Activated B cell treated with CpG ODN at 0.5 μM for 24 hours (primary cell): ENCODE data around the gene PIK3AP1. TPM values are rescaled to one million over a fixed set of nuclear protein-coding genes. Genes with fewer than 3 reads are reported as not detected.

Source experiments
- ATAC-seq: fragments of 200-7000 bp; cut with Tn5 transposase; one replicate; pipeline ENCODE4 v1.10.0; 2021; ENCODE audit warnings: low read depth, mild to moderate bottlenecking, moderate library complexity
- CTCF ChIA-PET: fragments of 350-600 bp; sonication (Branson Sonifier 250); formaldehyde crosslinking; loops from one replicate; lab custom pipeline; 2021; ENCODE audit warnings: antibody characterized with exemption; lab: Charles Lee
- POLR2A ChIA-PET: fragments of 350-600 bp; sonication (Branson Sonifier 250); formaldehyde crosslinking; loops from one replicate; lab custom pipeline; 2021; ENCODE audit warnings: antibody characterized with exemption; lab: Charles Lee
- DNase-seq: peaks from one replicate; pipeline ENCODE4 v3.0.0; 2022
- H3K27ac Mint-ChIP-seq: one replicate; pipeline ENCODE4 v1.8.0; 2020; ENCODE audit warnings: mixed read lengths
- H3K27me3 Mint-ChIP-seq: one replicate; pipeline ENCODE4 v1.8.0; 2021; ENCODE audit warnings: mixed read lengths
- H3K36me3 Mint-ChIP-seq: one replicate; pipeline ENCODE4 v1.8.0; 2021; ENCODE audit warnings: low read depth, mixed read lengths
- H3K4me1 Mint-ChIP-seq: one replicate; pipeline ENCODE4 v1.8.0; 2021; ENCODE audit warnings: mixed read lengths
- H3K4me3 Mint-ChIP-seq: one replicate; pipeline ENCODE4 v1.8.0; 2020; ENCODE audit warnings: mild to moderate bottlenecking, mixed read lengths
- H3K9me3 Mint-ChIP-seq: one replicate; pipeline ENCODE4 v1.8.0; 2020; ENCODE audit warnings: mixed read lengths
- intact Hi-C: fragments of 100-400 bp; cut with micrococcal nuclease; formaldehyde crosslinking; loops from one replicate; pipeline ENCODE4 v1.15.1; 2024
- total RNA-seq: library from RNA; stranded (reverse); gene quantifications from 2 replicates; pipeline ENCODE4 v1.2.3, GENCODE V29; 2022
- TF ChIP-seq, protein P1 (sequence below): fragments of 200-600 bp; IDR thresholded peaks from one replicate; pipeline ENCODE4 v1.8.0; 2022; ENCODE audit warnings: antibody characterized with exemption, mild to moderate bottlenecking

PIK3AP1 gene
- total RNA-seq, 1 donor from 2014 or later, result 157 TPM

DNA sequence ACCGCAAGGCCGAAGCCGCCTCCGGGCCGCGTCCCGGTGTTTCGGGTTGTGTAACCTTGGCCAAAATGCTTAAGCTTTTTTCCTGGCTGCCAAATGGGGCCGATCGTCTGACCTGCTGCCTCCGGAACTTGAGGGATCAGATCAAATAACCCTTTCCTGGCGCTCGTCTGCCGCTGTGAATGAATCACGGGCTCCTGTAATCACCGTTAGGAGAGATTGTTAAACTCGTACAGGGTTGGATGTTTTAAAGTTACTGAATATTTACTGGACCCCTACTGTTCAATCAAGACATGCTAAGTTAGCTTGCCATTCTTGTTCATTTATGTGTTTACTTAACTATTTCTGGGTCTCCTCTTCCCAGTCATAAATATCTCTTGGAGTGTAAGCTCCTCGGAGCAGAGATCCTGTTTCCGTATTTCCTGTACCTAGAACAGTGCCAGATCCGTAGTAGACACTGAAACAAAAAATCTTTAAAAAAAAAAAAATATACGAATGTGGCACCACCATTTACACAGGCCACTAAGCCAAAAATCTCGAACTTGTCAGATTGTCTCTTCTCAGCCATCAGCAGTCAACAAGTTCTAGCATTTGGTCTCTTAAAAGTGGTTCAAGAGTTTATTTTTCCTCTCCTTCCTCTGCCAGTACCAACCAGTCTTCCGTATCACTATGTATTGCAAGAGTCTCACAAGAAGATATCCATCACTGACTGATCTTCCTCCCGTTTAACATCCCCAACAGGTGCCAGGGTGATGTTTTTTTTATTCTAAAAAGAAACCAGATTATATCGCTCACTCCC lies 132.9 kb downstream of the PIK3AP1 start:
- H3K36me3 Mint-ChIP-seq, result peaks cover 6% of the 10 kb centered on the region
- TF ChIP-seq, protein P1, sequence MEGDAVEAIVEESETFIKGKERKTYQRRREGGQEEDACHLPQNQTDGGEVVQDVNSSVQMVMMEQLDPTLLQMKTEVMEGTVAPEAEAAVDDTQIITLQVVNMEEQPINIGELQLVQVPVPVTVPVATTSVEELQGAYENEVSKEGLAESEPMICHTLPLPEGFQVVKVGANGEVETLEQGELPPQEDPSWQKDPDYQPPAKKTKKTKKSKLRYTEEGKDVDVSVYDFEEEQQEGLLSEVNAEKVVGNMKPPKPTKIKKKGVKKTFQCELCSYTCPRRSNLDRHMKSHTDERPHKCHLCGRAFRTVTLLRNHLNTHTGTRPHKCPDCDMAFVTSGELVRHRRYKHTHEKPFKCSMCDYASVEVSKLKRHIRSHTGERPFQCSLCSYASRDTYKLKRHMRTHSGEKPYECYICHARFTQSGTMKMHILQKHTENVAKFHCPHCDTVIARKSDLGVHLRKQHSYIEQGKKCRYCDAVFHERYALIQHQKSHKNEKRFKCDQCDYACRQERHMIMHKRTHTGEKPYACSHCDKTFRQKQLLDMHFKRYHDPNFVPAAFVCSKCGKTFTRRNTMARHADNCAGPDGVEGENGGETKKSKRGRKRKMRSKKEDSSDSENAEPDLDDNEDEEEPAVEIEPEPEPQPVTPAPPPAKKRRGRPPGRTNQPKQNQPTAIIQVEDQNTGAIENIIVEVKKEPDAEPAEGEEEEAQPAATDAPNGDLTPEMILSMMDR, result no peak
- intact Hi-C loops, result loop anchor here (1.0 to 2.0 kb wide), 4 partner anchors 74 to 911 kb away; partner anchors contain the start of genes MMS19, TLL2, UBTD1 and ZNF518A
- no peaks in the 10 kb centered on the region for H3K27me3 Mint-ChIP-seq
- H3K4me1 Mint-ChIP-seq, result peaks cover 34% of the 10 kb centered on the region
- H3K27ac Mint-ChIP-seq, result no peak overlapping the region
- H3K9me3 Mint-ChIP-seq, result no peaks in the 10 kb centered on the region
- ATAC-seq (peak; percentile 15), DNase-seq (no peak)
- no peak overlapping the region for H3K4me3 Mint-ChIP-seq
- CTCF ChIA-PET, result interaction anchor here (0.8 kb wide), 1 partner anchor 12 kb away, joined by 3 read pairs; no protein-coding TSS in a partner anchor
- POLR2A ChIA-PET, result interaction anchor here (1.1 kb wide), 1 partner anchor 30 kb away, joined by 3 read pairs; no protein-coding TSS in a partner anchor

DNA sequence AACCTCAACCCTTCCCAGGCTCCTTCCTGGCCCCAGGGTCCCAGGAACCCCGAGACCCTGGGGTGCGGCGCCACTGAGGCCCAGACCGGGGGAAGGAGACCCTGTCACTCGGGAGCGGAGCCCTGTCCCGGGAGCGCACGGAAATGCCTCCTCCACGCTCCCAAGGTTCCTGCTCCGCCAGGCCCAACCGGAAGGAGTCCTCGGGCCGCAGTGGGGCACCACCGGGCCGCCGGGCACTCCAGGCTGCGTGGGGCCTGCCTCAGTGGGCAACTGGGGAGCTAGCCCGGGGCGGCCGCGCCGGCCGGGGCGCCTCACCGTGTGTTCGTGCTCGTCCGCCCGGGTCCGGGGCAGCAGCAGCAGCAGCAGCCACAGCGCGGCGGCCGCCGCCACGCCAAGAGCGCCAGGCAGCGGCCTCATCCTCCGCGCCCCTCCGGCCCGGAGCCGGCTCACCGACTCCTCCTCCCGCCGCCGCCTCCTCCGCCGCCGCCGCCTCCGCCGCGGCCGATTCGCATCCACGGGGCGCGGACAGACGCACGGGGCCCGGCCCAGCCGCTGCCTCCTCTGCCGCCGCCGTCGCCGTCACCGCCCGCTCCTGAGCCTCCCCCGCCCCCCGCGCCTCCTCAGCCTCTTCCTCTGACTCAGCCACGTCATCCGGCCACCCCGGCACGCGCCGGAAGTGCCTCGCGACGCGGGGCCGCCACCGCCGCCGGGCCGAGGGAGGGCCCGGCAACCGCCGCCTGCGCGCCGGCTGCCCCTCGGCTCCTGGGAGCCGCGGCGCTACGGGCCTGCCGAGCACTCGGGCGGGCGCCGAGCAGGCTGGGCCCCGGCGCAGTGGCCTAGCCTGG lies 133.7 kb downstream of the PIK3AP1 start, which contains the start of gene TM9SF3:
Gene TM9SF3 (minus strand): TSS at position 594 of the 845 bp plus-strand sequence. CDS start 177 bp downstream, at position 417.
- peaks cover 36% of the 10 kb centered on the region for H3K4me1 Mint-ChIP-seq
- H3K9me3 Mint-ChIP-seq, result no peaks in the 10 kb centered on the region
- intact Hi-C loops, result loop anchor here (1.0 to 2.0 kb wide), 5 partner anchors 73 to 912 kb away; partner anchors contain the start of genes MMS19, PIK3AP1, TLL2 and UBTD1
- TF ChIP-seq, protein P1, result no peak
- peak; percentile 84 for DNase-seq
- CTCF ChIA-PET, result interaction anchor here (0.8 kb wide), 1 partner anchor 12 kb away, joined by 3 read pairs; no protein-coding TSS in a partner anchor
- H3K27ac Mint-ChIP-seq, result peak within 1 kb of the TSS; percentile 71
- POLR2A ChIA-PET, result interaction anchor here (1.1 kb wide), 1 partner anchor 30 kb away, joined by 3 read pairs; no protein-coding TSS in a partner anchor
- peaks cover 6% of the 10 kb centered on the region for H3K36me3 Mint-ChIP-seq
- no peaks in the 10 kb centered on the region for H3K27me3 Mint-ChIP-seq
- H3K4me3 Mint-ChIP-seq, result peak within 1 kb of the TSS; percentile 87
- ATAC-seq, result peak; percentile 82

DNA sequence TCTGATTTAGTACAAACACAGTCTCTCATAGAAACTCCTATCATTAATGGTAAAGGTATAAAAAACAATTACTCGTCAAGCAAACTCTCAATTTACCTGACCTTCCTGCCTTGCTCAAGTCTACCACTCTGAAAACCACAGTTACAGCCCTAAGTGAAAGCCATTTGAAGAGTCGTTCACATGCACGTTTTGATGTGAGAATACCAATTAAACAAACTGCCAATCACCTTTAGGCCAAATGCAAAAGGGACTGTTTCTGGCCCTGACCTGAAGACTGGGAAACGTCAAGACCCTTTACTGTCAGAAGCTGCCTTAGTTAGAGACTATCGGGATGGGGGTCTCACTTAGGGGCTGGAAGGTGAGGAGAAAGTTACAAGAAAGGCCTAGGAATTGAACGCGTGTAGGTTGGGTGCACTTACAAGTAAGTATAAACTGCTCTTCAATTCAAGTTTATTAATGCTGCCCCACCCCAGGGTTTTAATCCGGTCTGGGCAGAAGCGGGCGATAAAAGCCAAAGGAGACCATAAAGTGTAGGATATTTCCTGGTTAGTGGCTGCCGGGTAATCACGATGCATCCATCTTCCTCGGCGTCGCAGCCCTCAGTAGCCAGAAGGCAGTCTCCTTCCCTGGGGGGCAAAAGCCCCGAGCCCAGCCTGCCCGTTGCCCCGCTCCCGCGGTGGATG lies 134.4 kb downstream of the PIK3AP1 start:
- intact Hi-C loops, result loop anchor here (1.0 to 2.0 kb wide), 4 partner anchors 134 to 913 kb away; partner anchors contain the start of genes MMS19, PIK3AP1, UBTD1 and ZNF518A
- TF ChIP-seq, protein P1, result no peak
- Mint-ChIP-seq H3K27me3 (no peaks in the 10 kb centered on the region), H3K4me3 (peak overlapping the region; percentile 87), H3K36me3 (peaks cover 6% of the 10 kb centered on the region), H3K4me1 (peaks cover 40% of the 10 kb centered on the region), H3K27ac (peak overlapping the region; percentile 71), H3K9me3 (no peaks in the 10 kb centered on the region)
- CTCF ChIA-PET, result no interaction called here
- POLR2A ChIA-PET, result no interaction called here
- DNase-seq, result no peak
- peak; percentile 3 for ATAC-seq

DNA sequence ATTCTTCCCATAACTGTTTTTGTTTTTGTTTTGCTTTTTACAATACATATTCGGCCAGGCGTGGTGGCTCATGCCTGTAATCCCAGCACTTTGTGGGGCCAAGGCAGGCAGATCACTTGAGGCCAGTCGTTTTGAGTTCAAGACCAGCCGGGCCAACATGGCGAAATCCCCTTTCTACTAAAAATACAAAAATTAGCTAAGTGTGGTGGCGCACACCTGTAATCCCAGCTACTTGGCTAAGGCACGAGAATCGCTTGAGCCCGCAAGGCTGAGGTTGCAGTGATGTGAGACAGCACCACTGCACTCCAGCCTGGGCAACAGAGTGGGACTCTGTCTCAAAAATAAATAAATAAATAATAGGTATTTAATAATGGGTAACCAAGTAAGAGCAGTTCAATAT lies 135.8 kb downstream of the PIK3AP1 start:
- ChIA-PET POLR2A (no interaction called here), CTCF (no interaction called here)
- TF ChIP-seq, protein P1, result no peak
- Mint-ChIP-seq H3K9me3 (no peaks in the 10 kb centered on the region), H3K27ac (no peak overlapping the region), H3K4me3 (peak overlapping the region; percentile 28), H3K4me1 (peaks cover 47% of the 10 kb centered on the region), H3K27me3 (no peaks in the 10 kb centered on the region), H3K36me3 (peaks cover 11% of the 10 kb centered on the region)
- ATAC-seq (no peak), DNase-seq (no peak)
- intact Hi-C loops, result no loop called here
